Trophoblast cell (in vitro differentiated cells and primary cell): Measurements from ENCODE around the gene ACOX3.

Source experiments
- DNase-seq, 2 donors: peaks; one replicate each; pipeline ENCODE4 v3.0.0-alpha.2; 2016
- H2AFZ ChIP-seq: 2 replicates; pipeline ENCODE4 v1.6.1; 2013; ENCODE audit warnings: low read length, moderate library complexity, mild to moderate bottlenecking; ENCODE audit not compliant: insufficient read depth, poor library complexity
- H2AK5ac ChIP-seq: 2 replicates; pipeline ENCODE4 v1.6.1; 2013; ENCODE audit warnings: mild to moderate bottlenecking, low read length
- H2BK120ac ChIP-seq: 2 replicates; pipeline ENCODE4 v1.6.1; 2013; ENCODE audit warnings: low read length, mild to moderate bottlenecking, moderate library complexity; ENCODE audit not compliant: insufficient read depth, poor library complexity
- H2BK12ac ChIP-seq: 2 replicates; pipeline ENCODE4 v1.6.1; 2013; ENCODE audit warnings: mild to moderate bottlenecking, low read length, moderate library complexity
- H2BK5ac ChIP-seq: 2 replicates; pipeline ENCODE4 v1.6.1; 2013; ENCODE audit warnings: low read length, low read depth, moderate library complexity, mild to moderate bottlenecking; ENCODE audit not compliant: poor library complexity
- H3K14ac ChIP-seq: 2 replicates; pipeline ENCODE4 v1.6.1; 2013; ENCODE audit warnings: mild to moderate bottlenecking, low read length
- H3K18ac ChIP-seq: 2 replicates; pipeline ENCODE4 v1.6.1; 2013; ENCODE audit warnings: mild to moderate bottlenecking, low read length
- H3K23ac ChIP-seq: 2 replicates; pipeline ENCODE4 v1.6.1; 2013; ENCODE audit warnings: low read length
- H3K27ac ChIP-seq: 2 replicates; pipeline ENCODE4 v1.5.1; 2013; ENCODE audit warnings: low read depth, mild to moderate bottlenecking, inconsistent platforms, low read length, moderate library complexity
- H3K27me3 ChIP-seq: 2 replicates; pipeline ENCODE4 v1.6.1; 2013; ENCODE audit warnings: inconsistent platforms, mild to moderate bottlenecking, low read length, moderate library complexity; ENCODE audit not compliant: insufficient read depth
- H3K36me3 ChIP-seq, 2 experiments: 1 replicate in 1 of 2; 2 replicates in 1 of 2; pipeline ENCODE4 v1.6.1; 2013; ENCODE audit warnings: low read length in 2 of 2, mild to moderate bottlenecking in 2 of 2, moderate library complexity in 1 of 2; ENCODE audit not compliant: insufficient read depth in 2 of 2, control insufficient read depth in 1 of 2
- H3K4ac ChIP-seq: 2 replicates; pipeline ENCODE4 v1.6.1; 2013; ENCODE audit warnings: low read depth, mild to moderate bottlenecking, low read length, moderate library complexity
- H3K4me1 ChIP-seq, 2 experiments: 1 replicate in 1 of 2; 2 replicates in 1 of 2; pipeline ENCODE4 v1.6.1; 2013; ENCODE audit warnings: low read length in 2 of 2, mild to moderate bottlenecking in 2 of 2, moderate library complexity in 1 of 2; ENCODE audit not compliant: insufficient read depth in 2 of 2, control insufficient read depth in 1 of 2
- H3K4me2 ChIP-seq: 2 replicates; pipeline ENCODE4 v1.6.1; 2013; ENCODE audit warnings: inconsistent platforms, mild to moderate bottlenecking, low read length, moderate library complexity
- H3K4me3 ChIP-seq: 2 replicates; pipeline ENCODE4 v1.5.1; 2013; ENCODE audit warnings: mild to moderate bottlenecking, low read depth, low read length, inconsistent platforms
- H3K79me1 ChIP-seq: one replicate; pipeline ENCODE4 v1.6.1; 2013; ENCODE audit warnings: low read length
- H3K79me2 ChIP-seq: 2 replicates; pipeline ENCODE4 v1.6.1; 2013; ENCODE audit warnings: low read length, mild to moderate bottlenecking; ENCODE audit not compliant: control insufficient read depth, insufficient read depth, poor library complexity
- H3K9ac ChIP-seq: 2 replicates; pipeline ENCODE4 v1.6.1; 2013; ENCODE audit warnings: mild to moderate bottlenecking, low read length
- H3K9me3 ChIP-seq: 2 replicates; pipeline ENCODE4 v1.6.1; 2013; ENCODE audit warnings: low read depth, mild to moderate bottlenecking, control low read depth, inconsistent platforms, low read length; ENCODE audit not compliant: insufficient read depth
- H4K12ac ChIP-seq: 2 replicates; pipeline ENCODE4 v1.6.1; 2013; ENCODE audit warnings: low read depth, mild to moderate bottlenecking, low read length, moderate library complexity
- H4K8ac ChIP-seq: 2 replicates; pipeline ENCODE4 v1.6.1; 2013; ENCODE audit warnings: low read depth, mild to moderate bottlenecking, low read length, moderate library complexity
- H4K91ac ChIP-seq: one replicate; pipeline ENCODE4 v1.6.1; 2013; ENCODE audit warnings: low read depth, mild to moderate bottlenecking, low read length, moderate library complexity
- WGBS: extraction: QIAGEN DNeasy Blood & Tissue Kit; methylation state at CpG from one replicate; pipeline ENCODE4 v1.1.7; 2013; ENCODE audit warnings: missing lambda C conversion rate; ENCODE audit not compliant: insufficient read length, insufficient coverage; ENCODE audit errors: extremely low coverage; 5-methylcytosine and 5-hydroxymethylcytosine counted together

The ACOX3 gene

GRCh38 chr4:8414377-8414776 lies 26.1 kb downstream of the ACOX3 start:
- Histone ChIP-seq H2BK5ac (no peak overlapping the region), H4K91ac (no peak overlapping the region), H2AK5ac (no peak overlapping the region), H3K4ac (no peak overlapping the region), H3K18ac (no peak overlapping the region), H3K79me1 (no peaks in the 10 kb centered on the region), H3K14ac (no peak overlapping the region), H3K9ac (no peak overlapping the region), H4K12ac (no peak overlapping the region), H2AFZ (no peak overlapping the region), H3K4me3 (no peak overlapping the region), H2BK120ac (no peak overlapping the region), H3K4me1 (peaks cover under 1 to 8% of the 10 kb centered on the region in 2 experiments), H3K79me2 (no peaks in the 10 kb centered on the region), H4K8ac (no peak overlapping the region), H3K9me3 (peaks cover 6% of the 10 kb centered on the region), H2BK12ac (no peak overlapping the region), H3K36me3 (peaks cover 24 to 44% of the 10 kb centered on the region in 2 experiments), H3K27me3 (no peaks in the 10 kb centered on the region), H3K27ac (no peak overlapping the region), H3K23ac (no peak overlapping the region), H3K4me2 (no peak overlapping the region)
- DNase-seq = no peak
- no CpG with 5 or more reads among the region's 2 CpGs for WGBS

- DNase-seq = no peak
- H3K4me2 ChIP-seq = no peak overlapping the region
Observed at GRCh38 chr4:8412288-8412687, 28.2 kb downstream of the ACOX3 start.

GRCh38 chr4:8411351-8412180 lies 29.0 kb downstream of the ACOX3 start:
- Histone ChIP-seq H3K4ac (no peak overlapping the region), H2BK12ac (no peak overlapping the region), H3K27ac (no peak overlapping the region), H3K4me3 (no peak overlapping the region), H3K79me2 (no peaks in the 10 kb centered on the region), H4K12ac (no peak overlapping the region), H2BK120ac (no peak overlapping the region), H3K4me1 (peaks cover 0 to 8% of the 10 kb centered on the region in 2 experiments), H2AFZ (no peak overlapping the region), H4K91ac (no peak overlapping the region), H3K18ac (no peak overlapping the region), H3K23ac (no peak overlapping the region), H3K79me1 (no peaks in the 10 kb centered on the region), H2BK5ac (no peak overlapping the region), H3K27me3 (no peaks in the 10 kb centered on the region), H3K4me2 (no peak overlapping the region), H4K8ac (no peak overlapping the region), H3K9me3 (peaks cover 5% of the 10 kb centered on the region), H3K36me3 (peaks cover 38 to 53% of the 10 kb centered on the region in 2 experiments), H2AK5ac (no peak overlapping the region), H3K9ac (no peak overlapping the region), H3K14ac (no peak overlapping the region)
- DNase-seq = no peak
- WGBS = no CpG with 5 or more reads among the region's 13 CpGs

More at GRCh38 chr4:8412288-8412687, 28.2 kb downstream of the ACOX3 start:
- no peak overlapping the region for H2AK5ac ChIP-seq
- H3K79me2 ChIP-seq = no peaks in the 10 kb centered on the region
- no peak overlapping the region for H3K14ac ChIP-seq
- H3K4ac ChIP-seq = no peak overlapping the region
- no peak overlapping the region for H2BK120ac ChIP-seq
- H4K8ac ChIP-seq = no peak overlapping the region
- H4K12ac ChIP-seq = no peak overlapping the region
- no peak overlapping the region for H2BK5ac ChIP-seq
- peaks cover 0 to 8% of the 10 kb centered on the region in 2 experiments for H3K4me1 ChIP-seq
- H2BK12ac ChIP-seq = no peak overlapping the region
- no peaks in the 10 kb centered on the region for H3K27me3 ChIP-seq
- H3K23ac ChIP-seq = no peak overlapping the region
- WGBS = no CpG with 5 or more reads among the region's 5 CpGs
- no peaks in the 10 kb centered on the region for H3K79me1 ChIP-seq
- no peak overlapping the region for H3K18ac ChIP-seq
- no peak overlapping the region for H3K27ac ChIP-seq
- H2AFZ ChIP-seq = no peak overlapping the region
- H3K36me3 ChIP-seq = peaks cover 37 to 58% of the 10 kb centered on the region in 2 experiments
- H3K9ac ChIP-seq = no peak overlapping the region
- H3K9me3 ChIP-seq = peaks cover 7% of the 10 kb centered on the region
- H3K4me3 ChIP-seq = no peak overlapping the region
- no peak overlapping the region for H4K91ac ChIP-seq

GRCh38 chr4:8410641-8411271 lies 29.8 kb downstream of the ACOX3 start:
- peak; percentile 94 to 95 for DNase-seq
- no peak overlapping the region for H4K12ac ChIP-seq
- H3K9me3 ChIP-seq = peaks cover 5% of the 10 kb centered on the region
- peak overlapping the region; percentile 8 for H3K4me3 ChIP-seq
- H2AK5ac ChIP-seq = no peak overlapping the region
- H3K14ac ChIP-seq = no peak overlapping the region
- H3K9ac ChIP-seq = no peak overlapping the region
- no peaks in the 10 kb centered on the region for H3K27me3 ChIP-seq
- peaks cover 40 to 57% of the 10 kb centered on the region in 2 experiments for H3K36me3 ChIP-seq
- no peaks in the 10 kb centered on the region for H3K79me1 ChIP-seq
- no peak overlapping the region for H3K4ac ChIP-seq
- no peak overlapping the region for H3K18ac ChIP-seq
- H3K4me2 ChIP-seq = no peak overlapping the region
- no peak overlapping the region for H2BK12ac ChIP-seq
- no peak overlapping the region for H2BK120ac ChIP-seq
- no peak overlapping the region for H3K23ac ChIP-seq
- no peak overlapping the region for H4K91ac ChIP-seq
- H2AFZ ChIP-seq = no peak overlapping the region
- WGBS = no CpG with 5 or more reads among the region's 26 CpGs
- no peaks in the 10 kb centered on the region for H3K79me2 ChIP-seq
- H2BK5ac ChIP-seq = no peak overlapping the region
- peaks cover 0 to 8% of the 10 kb centered on the region in 2 experiments for H3K4me1 ChIP-seq
- H4K8ac ChIP-seq = no peak overlapping the region
- no peak overlapping the region for H3K27ac ChIP-seq
